Type B pancreatic cell (in vitro differentiated cells): ENCODE results near the gene IGFBP6. TPM values are rescaled to one million over a fixed set of nuclear protein-coding genes. Genes with fewer than 3 reads are reported as not detected.

Source experiments
- DNase-seq: peaks from one replicate; pipeline ENCODE4 v3.0.0; 2021; ENCODE audit warnings: mixed read lengths; ENCODE audit not compliant: unreplicated experiment; ENCODE audit errors: extremely low spot score
- H3K27ac Mint-ChIP-seq: 2 replicates; pipeline ENCODE4 v1.8.0; 2021; ENCODE audit warnings: mild to moderate bottlenecking, mixed read lengths
- H3K27me3 Mint-ChIP-seq: 2 replicates; pipeline ENCODE4 v1.8.0; 2021; ENCODE audit warnings: mixed read lengths
- H3K36me3 Mint-ChIP-seq: 2 replicates; pipeline ENCODE4 v1.8.0; 2021; ENCODE audit warnings: mixed read lengths
- H3K4me1 Mint-ChIP-seq: one replicate; pipeline ENCODE4 v1.8.0; 2021; ENCODE audit warnings: mixed read lengths; ENCODE audit not compliant: unreplicated experiment
- H3K4me3 Mint-ChIP-seq: 2 replicates; pipeline ENCODE4 v1.8.0; 2021; ENCODE audit warnings: mild to moderate bottlenecking, mixed read lengths
- H3K9me3 Mint-ChIP-seq: 2 replicates; pipeline ENCODE4 v1.8.0; 2021; ENCODE audit warnings: mixed read lengths
- total RNA-seq: library from RNA; stranded (reverse); gene quantifications from 2 replicates; pipeline ENCODE4 v1.2.1, GENCODE V29; 2021; ENCODE audit warnings: low replicate concordance
- TF ChIP-seq, protein P1 (sequence below): fragments of 200-600 bp; sonication (generic); conservative IDR thresholded peaks from 2 replicates; pipeline ENCODE4 v1.5.0; 2021; ENCODE audit warnings: antibody characterized with exemption, mild to moderate bottlenecking

IGFBP6 gene
- total RNA-seq, 1 donor from 2014 or later, result 25.1 TPM

GRCh38 chr12:53058674-53059433 lies 38.6 kb upstream of the IGFBP6 start:
- H3K4me1 Mint-ChIP-seq, result peaks cover 20% of the 10 kb centered on the region
- TF ChIP-seq, protein P1, sequence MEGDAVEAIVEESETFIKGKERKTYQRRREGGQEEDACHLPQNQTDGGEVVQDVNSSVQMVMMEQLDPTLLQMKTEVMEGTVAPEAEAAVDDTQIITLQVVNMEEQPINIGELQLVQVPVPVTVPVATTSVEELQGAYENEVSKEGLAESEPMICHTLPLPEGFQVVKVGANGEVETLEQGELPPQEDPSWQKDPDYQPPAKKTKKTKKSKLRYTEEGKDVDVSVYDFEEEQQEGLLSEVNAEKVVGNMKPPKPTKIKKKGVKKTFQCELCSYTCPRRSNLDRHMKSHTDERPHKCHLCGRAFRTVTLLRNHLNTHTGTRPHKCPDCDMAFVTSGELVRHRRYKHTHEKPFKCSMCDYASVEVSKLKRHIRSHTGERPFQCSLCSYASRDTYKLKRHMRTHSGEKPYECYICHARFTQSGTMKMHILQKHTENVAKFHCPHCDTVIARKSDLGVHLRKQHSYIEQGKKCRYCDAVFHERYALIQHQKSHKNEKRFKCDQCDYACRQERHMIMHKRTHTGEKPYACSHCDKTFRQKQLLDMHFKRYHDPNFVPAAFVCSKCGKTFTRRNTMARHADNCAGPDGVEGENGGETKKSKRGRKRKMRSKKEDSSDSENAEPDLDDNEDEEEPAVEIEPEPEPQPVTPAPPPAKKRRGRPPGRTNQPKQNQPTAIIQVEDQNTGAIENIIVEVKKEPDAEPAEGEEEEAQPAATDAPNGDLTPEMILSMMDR, result no peak
- no peaks in the 10 kb centered on the region for H3K36me3 Mint-ChIP-seq
- no peak overlapping the region for H3K4me3 Mint-ChIP-seq
- no peak overlapping the region for H3K27ac Mint-ChIP-seq
- no peaks in the 10 kb centered on the region for H3K9me3 Mint-ChIP-seq
- H3K27me3 Mint-ChIP-seq, result no peaks in the 10 kb centered on the region
- no peak for DNase-seq

DNA sequence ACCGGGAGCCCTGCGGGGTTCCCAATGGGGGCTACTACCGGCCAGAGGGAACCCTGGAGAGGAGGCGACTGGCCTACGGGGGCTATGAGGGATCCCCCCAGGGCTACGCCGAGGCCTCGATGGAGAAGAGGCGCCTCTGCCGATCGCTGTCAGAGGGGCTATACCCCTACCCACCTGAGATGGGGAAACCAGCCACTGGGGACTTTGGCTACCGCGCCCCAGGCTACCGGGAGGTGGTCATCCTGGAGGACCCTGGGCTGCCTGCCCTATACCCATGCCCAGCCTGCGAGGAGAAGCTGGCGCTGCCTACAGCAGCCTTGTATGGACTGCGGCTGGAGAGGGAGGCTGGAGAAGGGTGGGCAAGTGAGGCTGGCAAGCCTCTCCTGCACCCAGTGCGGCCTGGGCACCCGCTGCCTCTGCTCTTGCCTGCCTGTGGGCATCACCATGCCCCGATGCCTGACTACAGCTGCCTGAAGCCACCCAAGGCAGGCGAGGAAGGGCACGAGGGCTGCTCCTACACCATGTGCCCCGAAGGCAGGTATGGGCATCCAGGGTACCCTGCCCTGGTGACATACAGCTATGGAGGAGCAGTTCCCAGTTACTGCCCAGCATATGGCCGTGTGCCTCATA lies 37.9 kb upstream of the IGFBP6 start:
- TF ChIP-seq, protein P1, result no peak
- H3K27me3 Mint-ChIP-seq, result no peaks in the 10 kb centered on the region

GRCh38 chr12:53060064-53060720 lies 37.3 kb upstream of the IGFBP6 start:
- TF ChIP-seq, protein P1, result no peak
- no peak overlapping the region for H3K4me3 Mint-ChIP-seq
- H3K9me3 Mint-ChIP-seq, result no peaks in the 10 kb centered on the region
- DNase-seq, result no peak
- no peaks in the 10 kb centered on the region for H3K27me3 Mint-ChIP-seq
- H3K4me1 Mint-ChIP-seq, result peaks cover 12% of the 10 kb centered on the region
- no peak overlapping the region for H3K27ac Mint-ChIP-seq
- peaks cover 3% of the 10 kb centered on the region for H3K36me3 Mint-ChIP-seq

More for the DNA sequence above, 37.9 kb upstream of the IGFBP6 start:
- no peak for DNase-seq
- Mint-ChIP-seq H3K4me3 (no peak overlapping the region), H3K9me3 (no peaks in the 10 kb centered on the region), H3K36me3 (no peaks in the 10 kb centered on the region), H3K4me1 (peaks cover 15% of the 10 kb centered on the region), H3K27ac (no peak overlapping the region)

DNA sequence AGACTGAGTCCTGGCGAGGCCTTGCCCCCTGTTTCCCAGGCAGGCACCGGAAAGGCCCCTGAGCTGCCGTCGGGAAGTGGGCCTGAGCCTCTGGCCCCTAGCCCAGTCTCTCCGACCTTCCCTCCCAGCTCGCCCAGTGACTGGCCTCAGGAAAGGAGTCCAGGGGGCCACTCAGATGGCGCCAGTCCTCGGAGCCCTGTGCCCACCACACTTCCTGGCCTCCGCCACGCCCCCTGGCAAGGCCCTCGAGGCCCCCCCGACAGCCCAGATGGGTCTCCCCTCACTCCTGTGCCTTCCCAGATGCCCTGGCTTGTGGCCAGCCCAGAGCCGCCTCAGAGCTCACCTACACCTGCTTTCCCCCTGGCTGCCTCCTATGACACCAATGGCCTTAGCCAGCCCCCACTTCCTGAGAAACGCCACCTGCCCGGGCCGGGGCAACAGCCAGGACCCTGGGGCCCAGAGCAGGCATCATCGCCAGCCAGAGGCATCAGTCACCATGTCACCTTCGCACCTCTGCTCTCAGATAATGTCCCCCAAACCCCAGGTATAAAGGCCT lies 36.7 kb upstream of the IGFBP6 start:
- TF ChIP-seq, protein P1, result no peak
- H3K27me3 Mint-ChIP-seq, result no peaks in the 10 kb centered on the region
- H3K9me3 Mint-ChIP-seq, result no peaks in the 10 kb centered on the region
- no peak overlapping the region for H3K4me3 Mint-ChIP-seq
- H3K36me3 Mint-ChIP-seq, result peaks cover 3% of the 10 kb centered on the region
- DNase-seq, result no peak
- H3K4me1 Mint-ChIP-seq, result peaks cover 8% of the 10 kb centered on the region
- no peak overlapping the region for H3K27ac Mint-ChIP-seq

GRCh38 chr12:53061404-53062010 lies 36.0 kb upstream of the IGFBP6 start:
- TF ChIP-seq, protein P1, result no peak
- H3K27ac Mint-ChIP-seq, result peak overlapping the region; percentile 51
- H3K4me1 Mint-ChIP-seq, result peaks cover 15% of the 10 kb centered on the region
- H3K27me3 Mint-ChIP-seq, result no peaks in the 10 kb centered on the region
- H3K9me3 Mint-ChIP-seq, result no peaks in the 10 kb centered on the region
- H3K4me3 Mint-ChIP-seq, result no peak overlapping the region
- peaks cover 3% of the 10 kb centered on the region for H3K36me3 Mint-ChIP-seq
- DNase-seq, result peak; percentile 62
